Measurements from ENCODE around the gene SHC1.

DNA sequence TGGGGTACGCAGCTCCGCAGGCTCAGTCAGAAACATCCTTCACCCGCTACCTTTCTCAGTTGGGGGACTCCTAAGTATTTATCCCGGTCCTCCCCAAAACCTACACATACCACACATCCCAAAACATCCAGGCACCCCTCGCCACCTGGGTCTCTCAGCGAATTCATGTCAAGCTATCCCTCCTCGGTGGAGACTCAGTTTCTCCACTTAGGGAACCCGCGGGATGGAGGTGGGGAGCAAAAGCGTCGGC is 30.8 kb upstream of the SHC1 start:
- TF ChIP-seq, protein P1, sequence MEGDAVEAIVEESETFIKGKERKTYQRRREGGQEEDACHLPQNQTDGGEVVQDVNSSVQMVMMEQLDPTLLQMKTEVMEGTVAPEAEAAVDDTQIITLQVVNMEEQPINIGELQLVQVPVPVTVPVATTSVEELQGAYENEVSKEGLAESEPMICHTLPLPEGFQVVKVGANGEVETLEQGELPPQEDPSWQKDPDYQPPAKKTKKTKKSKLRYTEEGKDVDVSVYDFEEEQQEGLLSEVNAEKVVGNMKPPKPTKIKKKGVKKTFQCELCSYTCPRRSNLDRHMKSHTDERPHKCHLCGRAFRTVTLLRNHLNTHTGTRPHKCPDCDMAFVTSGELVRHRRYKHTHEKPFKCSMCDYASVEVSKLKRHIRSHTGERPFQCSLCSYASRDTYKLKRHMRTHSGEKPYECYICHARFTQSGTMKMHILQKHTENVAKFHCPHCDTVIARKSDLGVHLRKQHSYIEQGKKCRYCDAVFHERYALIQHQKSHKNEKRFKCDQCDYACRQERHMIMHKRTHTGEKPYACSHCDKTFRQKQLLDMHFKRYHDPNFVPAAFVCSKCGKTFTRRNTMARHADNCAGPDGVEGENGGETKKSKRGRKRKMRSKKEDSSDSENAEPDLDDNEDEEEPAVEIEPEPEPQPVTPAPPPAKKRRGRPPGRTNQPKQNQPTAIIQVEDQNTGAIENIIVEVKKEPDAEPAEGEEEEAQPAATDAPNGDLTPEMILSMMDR (IDR thresholded peaks at IDR 0.05; ENCODE audit: low read depth, low read length, poor library complexity, severe bottlenecking) = no peak
- TF ChIP-seq EZH2phosphoT487 (IDR thresholded peaks at IDR 0.05; ENCODE audit: borderline replicate concordance, low read length) = no peak

Data from DOHH2 (cell line).